ENCODE data around the gene CDKN2A. TPM values are rescaled to one million over a fixed set of nuclear protein-coding genes. Genes with fewer than 3 reads are reported as not detected.

The CDKN2A gene
- total RNA-seq: not detected

GRCh38 chr9:21993893-21994555, at the start of gene CDKN2A:
Gene CDKN2A, minus strand, starts transcription at chr9:21994392.
- no peak for DNase-seq

DNA sequence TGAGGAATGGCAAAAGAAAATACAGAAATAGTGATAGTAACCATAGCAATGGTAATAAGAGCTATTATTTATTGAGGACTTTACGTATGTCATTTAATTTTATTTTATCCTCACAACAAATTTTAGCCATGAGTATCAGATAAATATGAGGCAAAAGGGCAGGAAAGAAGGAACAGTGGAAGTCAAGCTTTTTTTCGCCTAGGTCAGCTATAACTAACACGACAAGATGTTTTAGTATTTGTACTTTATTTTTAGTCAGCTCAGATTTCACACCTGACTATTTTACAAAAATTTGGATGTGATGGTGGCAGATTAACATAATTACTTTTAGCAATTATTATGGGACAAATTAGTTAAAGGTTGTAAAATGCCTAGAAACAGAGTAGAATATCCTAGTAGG, 49.7 kb upstream of the CDKN2A start:
- no peak for DNase-seq

GRCh38 chr9:22041775-22042174, 47.6 kb upstream of the CDKN2A start:
- peak; percentile 22 for DNase-seq

GRCh38 chr9:22041344-22041743, 47.2 kb upstream of the CDKN2A start:
- no peak for DNase-seq

GRCh38 chr9:22040760-22041159, 46.6 kb upstream of the CDKN2A start:
- no peak for DNase-seq

DNA sequence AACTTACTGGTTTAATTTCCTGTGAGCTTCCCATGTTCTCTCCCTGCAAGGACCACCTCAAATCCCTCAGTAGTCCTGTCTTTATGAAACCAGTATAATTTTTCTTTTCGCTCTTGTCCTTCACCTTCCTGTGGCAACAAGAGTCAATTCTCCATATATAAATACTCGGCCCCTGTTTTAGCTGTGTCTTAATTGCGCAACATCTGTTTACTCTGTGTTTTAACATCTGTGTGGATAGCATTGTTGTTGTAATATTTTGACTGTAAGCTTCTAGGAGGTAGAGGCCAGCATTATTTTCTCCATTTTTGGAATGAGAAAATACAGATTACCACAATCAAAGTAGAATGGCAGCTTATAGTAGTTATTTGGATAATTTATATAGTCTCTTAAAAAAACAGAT, 45.1 kb upstream of the CDKN2A start:
- DNase-seq: no peak

GRCh38 chr9:22037954-22038690, 43.9 kb upstream of the CDKN2A start:
- DNase-seq: no peak

DNA sequence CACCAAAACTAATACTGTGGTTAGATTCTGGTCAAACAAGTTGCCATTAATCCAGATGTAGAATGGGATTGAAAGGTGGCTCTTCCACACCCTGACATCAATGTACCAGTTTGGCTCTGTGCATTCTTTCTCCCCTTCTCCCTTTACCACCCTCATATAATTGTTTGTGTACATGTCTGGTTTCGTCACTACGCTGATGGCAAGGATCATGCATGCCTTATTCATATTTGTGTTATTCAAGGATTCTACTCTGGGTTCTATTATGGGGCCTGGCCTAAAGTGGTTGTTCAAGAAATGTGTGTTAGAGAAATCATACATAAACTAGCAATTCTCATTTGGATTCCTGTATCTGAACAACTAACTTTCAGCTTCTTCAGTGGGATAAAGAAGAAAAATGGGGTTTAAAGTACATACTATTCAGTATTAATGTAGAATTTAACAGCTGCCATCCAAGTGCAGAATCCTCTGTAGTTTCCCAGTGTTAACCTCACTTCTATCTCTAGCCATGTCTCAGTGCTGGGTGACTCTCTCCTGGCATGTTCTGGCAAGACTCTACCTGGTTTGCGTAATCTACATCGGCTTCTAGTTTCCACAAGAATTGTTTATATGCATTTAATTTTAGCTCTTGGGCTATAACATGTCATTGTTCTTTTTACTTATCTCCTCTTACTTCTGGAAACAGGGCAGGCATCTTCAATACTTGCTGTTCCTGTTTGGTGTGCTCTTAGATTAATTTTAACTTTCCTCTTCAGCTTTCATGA, 42.9 kb upstream of the CDKN2A start:
- no peak for DNase-seq

DNA sequence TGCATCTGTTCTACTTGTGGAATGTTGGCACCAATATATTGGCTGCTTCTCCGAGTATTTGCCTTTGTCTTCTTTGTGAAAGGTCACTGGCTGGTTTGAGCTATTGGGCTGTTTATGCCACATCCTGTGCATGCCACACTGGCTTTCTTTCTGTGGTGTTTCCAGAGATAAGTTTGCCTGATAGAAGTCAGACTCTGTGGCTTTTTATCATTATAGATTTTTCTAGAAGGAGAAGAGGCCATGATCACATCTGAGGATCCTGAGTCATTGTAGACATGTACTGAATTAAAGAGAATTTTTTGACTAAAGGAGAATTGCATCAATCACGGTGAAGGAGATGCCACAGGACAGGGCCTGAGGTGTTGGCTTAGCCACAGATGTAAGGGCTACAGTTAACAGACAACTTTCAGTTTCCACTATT, 41.4 kb upstream of the CDKN2A start:
- no peak for DNase-seq

GRCh38 chr9:22033012-22033630, 38.9 kb upstream of the CDKN2A start:
- DNase-seq: no peak

- DNase-seq: no peak
Observed at GRCh38 chr9:22031655-22032411, 37.6 kb upstream of the CDKN2A start.

DNA sequence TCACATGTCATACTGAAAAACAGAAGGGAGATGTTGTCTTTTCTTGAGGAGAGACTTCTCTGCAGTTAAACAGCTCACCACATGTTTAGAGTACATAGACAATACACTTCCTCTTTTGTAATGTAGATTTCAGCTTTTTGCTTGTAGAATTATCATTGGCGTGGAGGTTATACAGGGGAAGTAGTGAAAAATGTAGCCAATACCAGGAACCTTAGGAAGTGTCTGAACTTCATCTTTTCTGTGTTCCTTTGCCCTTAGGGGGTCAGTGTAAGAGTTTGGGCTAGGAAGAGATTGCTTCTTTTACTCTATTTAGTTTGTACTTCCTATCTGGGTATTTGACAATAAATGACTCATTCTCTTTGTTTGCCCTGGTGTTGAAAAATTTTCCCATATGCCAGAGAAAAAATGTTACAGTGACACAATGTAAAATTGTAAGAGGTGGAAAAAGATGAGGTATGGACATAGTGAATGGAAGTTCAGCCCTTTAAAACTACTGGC, 36.0 kb upstream of the CDKN2A start:
- no peak for DNase-seq

- DNase-seq: no peak
Observed at GRCh38 chr9:22029231-22029630, 35.0 kb upstream of the CDKN2A start.

DNA sequence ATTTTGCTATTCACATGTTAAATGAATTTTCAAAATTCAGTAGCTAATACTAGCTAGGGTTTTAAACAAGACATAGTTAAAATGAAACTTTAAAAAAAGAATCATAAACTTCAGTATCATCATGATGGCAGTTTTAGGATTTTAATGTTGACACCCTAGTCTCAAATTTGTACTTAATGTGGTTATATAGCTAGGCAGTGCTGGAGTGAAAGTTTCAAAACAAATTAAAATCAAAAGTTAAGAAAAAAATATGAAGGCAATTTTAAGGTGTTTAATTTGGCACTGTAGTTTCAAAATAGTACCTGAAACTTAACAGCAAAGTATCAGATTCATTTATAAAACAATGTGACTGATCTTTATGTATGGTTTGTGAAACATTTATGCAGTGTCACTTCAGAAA, 34.2 kb upstream of the CDKN2A start:
- DNase-seq: no peak

- DNase-seq: no peak
Observed at GRCh38 chr9:22026696-22027095, 32.5 kb upstream of the CDKN2A start.

DNA sequence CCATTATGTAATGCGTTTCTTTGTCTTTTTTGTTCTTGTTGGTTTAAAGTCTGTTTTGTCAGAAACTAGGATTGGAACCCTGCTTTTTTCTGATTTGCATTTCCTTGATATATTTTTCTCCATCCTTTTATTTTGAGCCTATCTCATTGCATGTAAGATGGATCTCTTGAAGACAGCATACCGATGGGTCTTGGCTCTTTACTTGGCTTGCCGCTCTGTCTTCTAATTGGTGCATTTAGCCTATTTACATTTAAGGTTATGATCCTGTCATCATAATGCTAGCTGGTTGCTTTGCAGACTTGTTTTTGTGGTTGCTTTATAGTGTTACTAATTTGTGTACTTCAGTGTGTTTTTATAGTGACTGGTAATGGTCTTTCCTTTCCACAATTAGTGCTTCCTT, 28.2 kb upstream of the CDKN2A start:
- DNase-seq: no peak

GRCh38 chr9:22010866-22011625, 16.9 kb upstream of the CDKN2A start:
- DNase-seq: peak; percentile 80

GRCh38 chr9:22009506-22009867, 15.3 kb upstream of the CDKN2A start:
- no peak for DNase-seq

DNA sequence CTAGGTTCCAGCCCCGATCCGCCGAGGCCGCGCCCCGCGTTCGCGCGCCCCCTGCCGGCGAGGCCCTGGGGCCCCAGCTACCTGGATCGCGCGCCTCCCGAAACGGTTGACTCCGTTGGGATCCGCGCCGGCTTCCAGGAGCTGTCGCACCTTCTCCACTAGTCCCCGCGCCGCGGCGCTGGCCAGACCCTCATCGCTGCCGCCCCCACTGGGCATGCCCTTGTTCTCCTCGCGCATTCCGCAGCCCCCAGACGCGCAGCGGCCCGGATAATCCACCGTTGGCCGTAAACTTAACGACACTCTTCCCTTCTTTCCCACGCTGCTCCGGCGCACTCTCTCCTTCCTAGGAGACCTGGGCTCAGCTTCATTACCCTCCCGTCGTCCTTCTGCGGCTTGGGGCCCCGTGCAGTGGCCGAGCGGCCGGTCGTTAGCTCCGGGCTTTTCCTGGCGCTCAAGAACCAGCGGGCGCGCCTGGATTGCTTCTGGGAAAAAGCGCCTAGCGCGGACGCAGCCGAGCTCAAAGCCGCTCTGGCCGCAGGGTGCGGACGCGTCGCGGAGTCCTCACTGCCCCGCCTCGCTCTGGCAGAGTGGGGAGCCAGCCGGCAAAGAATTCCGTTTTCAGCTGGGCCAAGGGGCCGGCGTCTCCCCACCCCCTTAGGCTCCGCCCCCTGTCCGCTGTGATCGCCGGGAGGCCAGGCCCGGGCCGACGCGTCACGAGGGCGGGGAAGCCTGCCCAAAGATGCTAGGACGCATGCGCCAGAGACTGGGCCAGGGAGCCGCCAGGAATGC, 14.7 kb upstream of the CDKN2A start, which contains the start of gene CDKN2B:
TSS of gene CDKN2B (minus strand) at position 589 of the 789 bp plus-strand sequence. CDS start at position 237, 352 bp downstream.
- peak; percentile 87 for DNase-seq

- DNase-seq: no peak
Observed at GRCh38 chr9:22008384-22008716, 14.2 kb upstream of the CDKN2A start.

All from tongue (tissue), 2 donors.